HG03060 (cell line): Measurements from ENCODE around the gene LEFTY2.
"Not testable (repeated sequence)": the region's sequence is repeated elsewhere in the genome, so short reads cannot be mapped to it uniquely, and the experiment has no call there.

Source experiments
- ATAC-seq: cut with Tn5 transposase; IDR thresholded peaks from one replicate; pipeline ENCODE4 v1.9.1; 2021; ENCODE audit warnings: low read depth, moderate number of reproducible peaks; ENCODE audit not compliant: unreplicated experiment

LEFTY2 gene

GRCh38 chr1:225933072-225933471, 7.9 kb downstream of the LEFTY2 start:
- no peak for ATAC-seq

- no peak for ATAC-seq
Measured at GRCh38 chr1:225931270-225932136, 9.5 kb downstream of the LEFTY2 start.

- no peak for ATAC-seq
Measured at GRCh38 chr1:225930566-225930965, 10.5 kb downstream of the LEFTY2 start.

GRCh38 chr1:225929462-225929861, 11.6 kb downstream of the LEFTY2 start:
- not testable (repeated sequence) for ATAC-seq

GRCh38 chr1:225928186-225929175, 12.5 kb downstream of the LEFTY2 start:
- no peak for ATAC-seq

- ATAC-seq, result no peak
Measured at GRCh38 chr1:225926551-225927113, 14.4 kb downstream of the LEFTY2 start.

- peak; percentile 80 for ATAC-seq
Measured at GRCh38 chr1:225923692-225924555, 17.1 kb downstream of the LEFTY2 start, which contains the start of gene PYCR2. Gene PYCR2, minus strand, starts transcription at chr1:225924250. Its CDS starts 140 bp downstream, at chr1:225924110.

GRCh38 chr1:225923381-225923691, 17.7 kb downstream of the LEFTY2 start:
- ATAC-seq, result no peak

- no peak for ATAC-seq
Measured at GRCh38 chr1:225921734-225922709, 19.0 kb downstream of the LEFTY2 start.

GRCh38 chr1:225919906-225920305, 21.1 kb downstream of the LEFTY2 start:
- ATAC-seq, result no peak

- no peak for ATAC-seq
Measured at GRCh38 chr1:225918280-225918679, 22.7 kb downstream of the LEFTY2 start.

- ATAC-seq, result no peak
Measured at GRCh38 chr1:225917536-225917935, 23.5 kb downstream of the LEFTY2 start.

GRCh38 chr1:225917101-225917500, 23.9 kb downstream of the LEFTY2 start:
- no peak for ATAC-seq

GRCh38 chr1:225915538-225915991, 25.5 kb downstream of the LEFTY2 start:
- ATAC-seq, result no peak

- no peak for ATAC-seq
Measured at GRCh38 chr1:225914947-225915346, 26.1 kb downstream of the LEFTY2 start.

GRCh38 chr1:225914391-225914790, 26.6 kb downstream of the LEFTY2 start:
- no peak for ATAC-seq

- no peak for ATAC-seq
Measured at GRCh38 chr1:225911191-225912130, 29.6 kb downstream of the LEFTY2 start.

GRCh38 chr1:225909477-225909876, 31.5 kb downstream of the LEFTY2 start:
- no peak for ATAC-seq
